NCI-H526 treated with DMSO at 0.1 percent for 48 hours (cell line): ENCODE results near the gene SNTB2.
"Not testable (repeated sequence)": the region's sequence is repeated elsewhere in the genome, so short reads cannot be mapped to it uniquely, and the experiment has no call there.

Experiments
- DNase-seq: peaks from one replicate; lab custom pipeline; 2025; lab: John Stamatoyannopoulos, UW

The SNTB2 gene

GRCh38 chr16:69186642-69187445 lies at the start of gene SNTB2:
SNTB2 (plus strand) TSS chr16:69187164; CDS start chr16:69187167, 3 bp downstream.
- DNase-seq: peak; percentile 63

- no peak for DNase-seq
Observed at GRCh38 chr16:69138608-69139007, 48.4 kb upstream of the SNTB2 start.

GRCh38 chr16:69139464-69139863 lies 47.5 kb upstream of the SNTB2 start:
- DNase-seq: not testable (repeated sequence)

GRCh38 chr16:69141014-69141413 lies 46.0 kb upstream of the SNTB2 start:
- no peak for DNase-seq

- DNase-seq: no peak
Observed at GRCh38 chr16:69141936-69142335, 45.0 kb upstream of the SNTB2 start.

GRCh38 chr16:69143116-69143515 lies 43.8 kb upstream of the SNTB2 start:
- no peak for DNase-seq

- DNase-seq: no peak
Observed at GRCh38 chr16:69145658-69146057, 41.3 kb upstream of the SNTB2 start.

- not testable (repeated sequence) for DNase-seq
Observed at GRCh38 chr16:69149621-69150020, 37.3 kb upstream of the SNTB2 start.

- peak; percentile 16 for DNase-seq
Observed at GRCh38 chr16:69150146-69150865, 36.7 kb upstream of the SNTB2 start.

- DNase-seq: no peak
Observed at GRCh38 chr16:69157196-69157595, 29.8 kb upstream of the SNTB2 start.

GRCh38 chr16:69160192-69160591 lies 26.8 kb upstream of the SNTB2 start:
- no peak for DNase-seq

GRCh38 chr16:69165584-69165983 lies 21.4 kb upstream of the SNTB2 start:
- DNase-seq: no peak

GRCh38 chr16:69166221-69166833 lies 20.6 kb upstream of the SNTB2 start:
- DNase-seq: no peak

GRCh38 chr16:69166946-69167930 lies 19.7 kb upstream of the SNTB2 start:
- no peak for DNase-seq

GRCh38 chr16:69169051-69169450 lies 17.9 kb upstream of the SNTB2 start:
- no peak for DNase-seq

GRCh38 chr16:69169607-69170352 lies 17.2 kb upstream of the SNTB2 start:
- no peak for DNase-seq

GRCh38 chr16:69171325-69172084 lies 15.5 kb upstream of the SNTB2 start:
- DNase-seq: no peak

- DNase-seq: no peak
Observed at GRCh38 chr16:69176033-69176800, 10.7 kb upstream of the SNTB2 start.

GRCh38 chr16:69179328-69180010 lies 7.5 kb upstream of the SNTB2 start:
- DNase-seq: no peak
